AG09319 (cell line): ENCODE results near the gene USP48.
A peak's percentile ranks its signal among the peaks of the same experiment; 100 is the strongest.

Experiments used
- DNase-seq: peaks from one replicate; pipeline ENCODE4 v3.0.0-alpha.2; 2010; ENCODE audit warnings: low read depth; ENCODE audit errors: extremely low read depth
- TF ChIP-seq, protein P1 (sequence below): IDR thresholded peaks from 2 replicates; pipeline ENCODE4 v1.5.1; 2011; ENCODE audit warnings: low read depth, mild to moderate bottlenecking, inconsistent platforms, low read length, moderate library complexity

Gene USP48

DNA sequence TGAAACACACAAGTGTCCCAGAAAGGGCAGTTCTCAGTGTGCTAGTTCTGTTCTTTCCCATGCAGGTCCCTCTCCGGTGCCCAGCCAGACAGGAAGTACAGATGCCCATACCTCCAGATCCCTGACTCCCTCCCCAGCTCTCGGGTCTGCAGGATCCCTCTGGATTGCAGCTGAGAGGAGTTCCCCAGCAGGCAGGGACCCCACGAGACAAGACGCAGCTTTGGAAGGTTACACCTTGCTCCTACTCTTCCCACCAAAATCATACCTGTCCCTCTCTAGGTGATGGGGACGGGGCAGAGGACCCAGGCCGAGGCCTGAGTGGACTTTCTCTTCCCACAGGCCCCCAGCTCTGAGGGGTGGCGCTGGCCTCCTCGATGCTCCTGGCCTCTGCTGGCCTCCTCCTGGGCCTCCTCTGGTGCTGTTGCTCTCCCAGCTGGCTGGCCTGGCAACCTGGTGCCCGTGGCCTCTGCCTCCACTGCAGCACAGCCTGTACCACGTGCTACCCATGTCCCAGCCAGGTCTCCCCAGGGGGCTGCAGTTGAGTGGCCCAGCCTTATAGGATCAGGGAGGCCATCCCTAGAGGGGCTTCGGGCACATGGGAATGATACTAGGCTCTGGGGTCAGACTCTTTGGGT lies 38.6 kb upstream of the USP48 start:
- DNase-seq, result no peak
- TF ChIP-seq, protein P1, sequence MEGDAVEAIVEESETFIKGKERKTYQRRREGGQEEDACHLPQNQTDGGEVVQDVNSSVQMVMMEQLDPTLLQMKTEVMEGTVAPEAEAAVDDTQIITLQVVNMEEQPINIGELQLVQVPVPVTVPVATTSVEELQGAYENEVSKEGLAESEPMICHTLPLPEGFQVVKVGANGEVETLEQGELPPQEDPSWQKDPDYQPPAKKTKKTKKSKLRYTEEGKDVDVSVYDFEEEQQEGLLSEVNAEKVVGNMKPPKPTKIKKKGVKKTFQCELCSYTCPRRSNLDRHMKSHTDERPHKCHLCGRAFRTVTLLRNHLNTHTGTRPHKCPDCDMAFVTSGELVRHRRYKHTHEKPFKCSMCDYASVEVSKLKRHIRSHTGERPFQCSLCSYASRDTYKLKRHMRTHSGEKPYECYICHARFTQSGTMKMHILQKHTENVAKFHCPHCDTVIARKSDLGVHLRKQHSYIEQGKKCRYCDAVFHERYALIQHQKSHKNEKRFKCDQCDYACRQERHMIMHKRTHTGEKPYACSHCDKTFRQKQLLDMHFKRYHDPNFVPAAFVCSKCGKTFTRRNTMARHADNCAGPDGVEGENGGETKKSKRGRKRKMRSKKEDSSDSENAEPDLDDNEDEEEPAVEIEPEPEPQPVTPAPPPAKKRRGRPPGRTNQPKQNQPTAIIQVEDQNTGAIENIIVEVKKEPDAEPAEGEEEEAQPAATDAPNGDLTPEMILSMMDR, result no peak

DNA sequence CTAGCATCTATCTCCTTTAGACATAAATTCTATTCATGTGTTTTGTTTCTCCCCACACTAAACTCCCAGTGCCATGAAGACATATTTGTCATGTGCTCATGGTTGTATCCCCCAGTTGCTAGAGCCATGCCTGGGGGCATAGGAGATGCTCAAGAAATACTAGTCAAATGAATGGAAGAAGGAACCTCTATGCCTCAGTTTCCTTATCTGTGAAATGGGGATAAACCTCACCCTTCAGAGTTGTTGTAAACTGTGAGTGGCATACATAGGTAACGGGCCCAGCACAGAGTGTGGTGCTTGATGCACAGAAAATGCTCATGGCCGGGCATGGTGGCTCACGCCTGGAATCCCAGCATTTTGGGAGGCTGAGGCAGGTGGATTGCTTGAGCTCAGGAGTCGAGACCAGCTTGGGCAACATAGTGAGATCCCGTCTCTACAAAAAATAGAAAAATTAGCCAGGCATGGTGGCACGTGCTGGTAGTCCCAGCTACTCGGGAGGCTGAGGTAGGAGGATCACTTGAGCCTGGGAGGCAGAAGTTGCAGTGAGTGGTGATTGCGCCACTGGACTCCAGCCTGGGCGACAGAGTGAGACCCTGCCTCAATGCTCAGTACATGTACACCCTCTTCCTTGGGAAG lies 37.8 kb upstream of the USP48 start:
- DNase-seq, result no peak
- TF ChIP-seq, protein P1, result no peak

DNA sequence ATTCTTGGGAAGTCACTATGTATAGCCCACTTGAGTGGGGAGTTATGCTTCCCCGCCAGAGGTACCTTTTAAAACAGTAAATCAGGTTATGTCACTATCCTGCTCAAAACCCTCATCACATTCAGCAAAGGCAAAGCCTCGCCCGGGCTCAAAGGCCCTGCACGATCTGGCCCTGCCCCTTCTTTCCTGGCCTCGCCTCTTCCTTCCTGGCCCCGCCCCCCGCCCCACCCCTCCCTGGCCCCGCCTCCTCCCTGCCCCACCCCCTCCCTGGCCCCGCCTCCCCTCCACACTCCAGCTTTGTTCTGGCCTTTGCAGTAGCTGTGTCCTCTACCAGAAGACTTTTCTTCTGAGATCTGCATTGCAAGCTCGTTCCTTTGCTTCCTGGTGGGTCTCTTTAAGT lies 35.7 kb upstream of the USP48 start:
- TF ChIP-seq, protein P1, result no peak
- no peak for DNase-seq

DNA sequence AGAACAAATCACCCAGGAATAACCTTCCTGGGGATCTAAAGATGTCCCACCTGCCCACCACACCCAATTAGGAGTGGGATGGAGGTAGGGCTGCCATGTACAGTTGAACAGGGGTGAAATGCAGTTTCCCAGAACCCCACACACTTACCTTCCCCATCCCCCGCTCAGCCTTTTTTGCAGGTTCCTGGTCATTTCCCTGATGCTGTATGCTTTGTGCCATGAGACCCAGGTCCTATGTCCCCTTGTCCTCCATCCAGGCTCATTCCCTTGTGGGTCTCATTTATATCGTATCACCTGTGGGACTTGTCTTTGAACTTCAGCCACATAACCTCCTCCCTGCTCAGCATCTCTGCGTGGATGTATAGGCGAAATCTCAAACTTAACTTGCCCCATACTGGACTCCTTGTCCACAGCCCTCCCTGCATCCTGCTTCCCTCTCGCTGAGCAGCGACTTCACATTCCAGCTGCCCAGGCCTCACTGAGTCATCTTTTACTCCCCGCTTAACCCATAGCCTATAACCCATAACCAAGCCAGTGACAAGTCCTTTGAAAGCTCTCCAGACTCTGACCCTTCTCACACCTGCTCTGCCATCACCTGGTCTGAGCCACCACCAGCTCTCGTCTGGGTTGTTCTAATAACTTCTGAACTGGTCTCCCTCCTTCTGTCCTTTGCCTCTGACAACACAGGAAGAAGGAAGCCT lies 33.8 kb upstream of the USP48 start:
- DNase-seq, result peak; percentile 10
- TF ChIP-seq, protein P1, result no peak

DNA sequence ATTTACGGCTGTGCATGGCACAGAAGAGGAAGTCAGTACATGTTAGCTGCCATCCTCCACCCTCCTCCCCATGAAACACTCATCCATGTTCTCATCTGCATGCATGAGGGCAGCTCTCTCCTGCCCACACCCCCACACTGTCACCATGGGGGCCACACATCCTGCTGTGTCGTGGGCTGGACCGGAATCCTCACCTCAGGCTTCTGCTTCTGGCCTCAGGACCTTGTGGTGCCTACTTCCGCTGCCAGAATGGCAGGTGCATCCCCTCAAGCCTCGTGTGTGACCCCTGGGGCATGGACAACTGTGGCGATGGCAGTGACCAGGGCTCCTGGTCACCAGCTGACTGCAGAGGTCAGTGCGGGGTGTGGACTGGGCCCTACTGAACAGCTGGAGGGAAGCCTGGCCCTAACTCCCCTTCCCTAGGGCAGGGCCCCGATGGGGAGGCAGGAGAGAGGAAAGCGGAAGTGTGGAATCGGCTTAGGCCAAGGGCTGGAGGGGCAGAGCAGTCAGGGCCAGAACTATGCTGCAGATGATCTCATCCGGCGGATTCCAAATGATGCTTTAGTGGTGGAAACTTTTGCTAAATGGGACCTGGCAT lies 32.9 kb upstream of the USP48 start:
- no peak for DNase-seq
- TF ChIP-seq, protein P1, result no peak

DNA sequence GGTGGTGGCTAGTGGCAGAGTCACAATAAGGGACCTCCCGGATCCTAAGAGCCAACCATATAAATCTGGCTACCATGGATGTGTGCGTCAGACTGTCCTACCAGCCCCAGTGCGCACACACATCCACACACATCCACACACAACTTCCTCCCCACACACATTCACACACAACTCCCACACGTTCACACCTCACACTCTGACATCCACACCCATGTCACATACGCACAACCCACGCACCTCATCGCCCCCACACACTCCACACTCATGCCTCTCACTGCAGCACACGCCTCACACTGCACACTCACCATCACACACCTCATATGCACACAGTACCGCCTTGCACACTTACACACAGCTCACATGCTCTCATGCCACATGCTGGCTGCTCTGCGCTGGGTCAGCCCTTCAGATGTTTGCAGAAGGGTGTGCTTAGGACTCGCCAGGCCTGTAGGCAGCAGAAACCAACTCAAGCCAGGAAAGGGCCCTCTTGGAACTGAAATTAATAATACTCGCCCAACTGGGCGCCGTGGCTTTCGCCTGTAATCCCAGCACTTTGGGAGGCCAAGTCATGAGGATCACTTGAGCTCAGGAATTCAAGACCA lies 32.1 kb upstream of the USP48 start:
- DNase-seq, result no peak
- TF ChIP-seq, protein P1, result no peak
